AG04449 (cell line): ENCODE data around the gene P2RY2.

Source experiments
- CTCF ChIA-PET: fragments of 350-600 bp; formaldehyde crosslinking; extraction: SDS; loops from one replicate; lab custom pipeline; 2021; ENCODE audit warnings: antibody characterized with exemption; lab: Yijun Ruan, JAX
- POLR2A ChIA-PET: fragments of 400-600, 350-600 bp; formaldehyde crosslinking; extraction: SDS; loops from one replicate; lab custom pipeline; 2020; ENCODE audit warnings: antibody characterized with exemption, inconsistent platforms; lab: Yijun Ruan, JAX
- DNase-seq: peaks from one replicate; pipeline ENCODE4 v3.0.0-alpha.2; 2010; ENCODE audit warnings: low read depth, low spot score
- H3K4me3 ChIP-seq: 2 replicates; pipeline ENCODE4 v1.5.1; 2011; ENCODE audit warnings: low read depth, mild to moderate bottlenecking, control low read depth, low read length
- TF ChIP-seq, protein P1 (sequence below): IDR thresholded peaks from one replicate; pipeline ENCODE4 v1.5.1; 2011; ENCODE audit warnings: mild to moderate bottlenecking, moderate library complexity, low read length, control low read depth, inconsistent platforms; ENCODE audit not compliant: insufficient read depth; ENCODE audit errors: missing control alignments

The P2RY2 gene

DNA sequence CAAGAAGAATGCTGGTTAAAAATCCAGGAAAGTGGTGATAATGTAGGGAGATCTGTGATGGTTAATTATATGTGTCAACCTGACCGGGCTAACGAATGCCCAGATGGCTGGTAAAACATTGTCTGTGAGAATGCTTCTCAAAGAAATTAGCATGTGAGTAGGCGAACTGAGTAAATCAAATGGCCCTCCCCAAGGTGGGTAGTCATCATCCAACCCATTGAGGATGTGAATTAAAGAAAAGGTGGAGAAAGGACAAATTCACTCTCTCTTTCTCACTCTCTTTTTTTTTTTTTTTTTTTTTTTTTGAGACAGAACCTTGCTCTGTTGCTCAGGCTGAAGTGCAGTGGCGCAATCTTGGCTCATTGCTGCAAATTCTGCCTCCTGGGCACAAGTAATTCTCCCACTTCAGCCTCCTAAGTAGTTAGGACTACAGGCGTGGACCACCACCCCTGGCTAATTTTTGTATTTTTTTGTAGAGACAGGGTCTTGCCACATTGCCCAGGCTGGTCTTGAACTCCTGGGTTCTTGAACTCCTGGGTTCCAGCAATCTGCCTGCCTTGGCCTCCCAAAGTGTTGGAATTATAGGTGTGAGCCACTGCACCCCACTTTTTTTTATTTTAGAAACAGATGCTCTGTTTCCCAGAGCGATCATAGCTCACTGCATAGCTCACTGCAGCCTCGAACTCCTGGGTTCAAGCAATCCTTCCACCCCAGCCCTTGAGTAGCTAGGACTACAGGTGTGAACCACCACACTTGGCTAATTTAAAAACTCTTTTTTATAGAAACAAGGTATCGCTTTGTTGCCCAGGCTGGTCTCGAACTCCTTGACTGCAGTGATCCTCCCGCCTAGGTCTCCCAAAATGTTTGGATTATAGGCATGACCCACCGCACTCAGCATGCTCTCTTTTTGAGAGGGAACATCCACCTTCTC is 32.0 kb downstream of the P2RY2 start:
- DNase-seq = no peak
- POLR2A ChIA-PET = no interaction called here
- CTCF ChIA-PET = no interaction called here
- TF ChIP-seq, protein P1, sequence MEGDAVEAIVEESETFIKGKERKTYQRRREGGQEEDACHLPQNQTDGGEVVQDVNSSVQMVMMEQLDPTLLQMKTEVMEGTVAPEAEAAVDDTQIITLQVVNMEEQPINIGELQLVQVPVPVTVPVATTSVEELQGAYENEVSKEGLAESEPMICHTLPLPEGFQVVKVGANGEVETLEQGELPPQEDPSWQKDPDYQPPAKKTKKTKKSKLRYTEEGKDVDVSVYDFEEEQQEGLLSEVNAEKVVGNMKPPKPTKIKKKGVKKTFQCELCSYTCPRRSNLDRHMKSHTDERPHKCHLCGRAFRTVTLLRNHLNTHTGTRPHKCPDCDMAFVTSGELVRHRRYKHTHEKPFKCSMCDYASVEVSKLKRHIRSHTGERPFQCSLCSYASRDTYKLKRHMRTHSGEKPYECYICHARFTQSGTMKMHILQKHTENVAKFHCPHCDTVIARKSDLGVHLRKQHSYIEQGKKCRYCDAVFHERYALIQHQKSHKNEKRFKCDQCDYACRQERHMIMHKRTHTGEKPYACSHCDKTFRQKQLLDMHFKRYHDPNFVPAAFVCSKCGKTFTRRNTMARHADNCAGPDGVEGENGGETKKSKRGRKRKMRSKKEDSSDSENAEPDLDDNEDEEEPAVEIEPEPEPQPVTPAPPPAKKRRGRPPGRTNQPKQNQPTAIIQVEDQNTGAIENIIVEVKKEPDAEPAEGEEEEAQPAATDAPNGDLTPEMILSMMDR = no peak
- no peak overlapping the region for H3K4me3 ChIP-seq

DNA sequence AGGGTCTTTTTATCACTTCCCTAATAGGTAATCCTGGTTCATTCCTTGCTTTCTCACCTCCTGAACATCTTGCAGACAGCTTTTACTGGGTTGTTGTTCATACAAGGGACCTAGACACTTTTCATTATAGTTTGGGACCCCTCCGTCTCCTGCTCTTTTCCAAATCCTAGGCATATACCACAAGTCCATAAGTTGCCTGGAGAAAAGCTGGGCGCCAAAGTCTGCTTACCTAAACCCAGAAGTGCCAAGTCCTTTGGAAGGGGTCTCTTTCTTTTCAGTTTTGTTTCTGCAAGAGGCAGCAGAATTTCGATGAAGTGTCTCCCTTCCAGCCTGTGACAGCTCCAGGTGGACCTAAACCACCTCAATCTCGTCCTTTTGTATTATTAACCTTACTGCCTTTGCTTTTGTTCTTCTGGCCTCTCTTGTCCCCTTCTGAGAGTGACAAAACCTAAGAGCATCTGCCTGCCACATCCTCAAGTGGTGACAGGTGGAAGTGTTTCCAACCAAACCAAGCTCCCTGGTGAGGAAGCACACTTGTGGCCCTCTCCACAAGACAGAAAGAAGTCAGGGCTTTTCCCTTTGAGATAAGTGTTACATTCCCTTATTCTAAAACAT is 34.6 kb downstream of the P2RY2 start:
- ChIA-PET POLR2A (no interaction called here), CTCF (interaction anchor here (1.0 to 1.8 kb wide), 5 partner anchors 9 to 66 kb away, joined by 3 to 18 read pairs (median 5); no protein-coding TSS in a partner anchor)
- no peak overlapping the region for H3K4me3 ChIP-seq
- DNase-seq = no peak
- TF ChIP-seq, protein P1 = no peak

DNA sequence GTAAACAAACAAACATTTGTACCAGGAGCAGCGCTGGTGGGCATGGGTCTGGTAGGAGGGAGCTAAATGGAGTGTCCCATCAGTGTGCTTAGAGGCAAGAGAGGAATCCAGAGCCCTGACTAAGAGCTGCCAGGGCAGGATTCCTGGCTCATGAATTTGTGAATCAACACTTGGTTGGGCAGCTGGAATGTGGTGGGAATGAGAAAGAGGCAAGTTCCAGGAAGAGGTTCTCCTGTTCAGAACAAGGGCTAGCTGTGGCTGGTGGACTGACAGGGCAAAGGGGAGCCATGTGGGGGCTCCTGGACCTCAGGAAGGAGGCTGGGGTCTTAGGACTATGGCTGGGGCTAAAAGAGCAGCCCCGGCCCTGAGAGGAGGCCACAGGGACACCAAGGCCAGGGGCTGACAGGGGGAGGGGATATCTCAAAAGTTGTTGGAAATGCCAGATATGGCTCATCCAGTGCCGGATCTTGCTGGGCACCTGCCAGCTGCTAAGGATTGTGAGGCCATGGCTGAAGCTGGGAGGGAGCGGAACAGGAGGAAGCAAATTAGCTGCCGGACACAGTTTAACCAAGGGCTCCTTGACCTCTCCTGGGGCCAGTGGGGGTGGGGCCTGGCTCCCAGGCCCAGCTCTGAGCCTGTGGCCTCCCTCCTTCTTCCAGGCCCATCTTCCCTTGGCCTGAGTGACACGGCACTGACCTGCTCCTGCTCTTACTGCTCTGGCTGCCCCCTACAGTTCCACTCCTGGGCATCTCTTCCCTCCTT is 39.4 kb downstream of the P2RY2 start:
- POLR2A ChIA-PET = interaction anchor here (0.9 to 1.1 kb wide), 6 partner anchors 10 to 444 kb away, joined by 3 to 7 read pairs (median 3); no protein-coding TSS in a partner anchor
- TF ChIP-seq, protein P1 = no peak
- H3K4me3 ChIP-seq = peak overlapping the region; percentile 6; the same call in 1 of the 2 replicates
- CTCF ChIA-PET = interaction anchor here (0.7 to 3.5 kb wide), 22 partner anchors 9 to 535 kb away, joined by 3 to 31 read pairs (median 4); partner anchors contain the start of genes FCHSD2 and P2RY6
- peak; percentile 93 for DNase-seq

DNA sequence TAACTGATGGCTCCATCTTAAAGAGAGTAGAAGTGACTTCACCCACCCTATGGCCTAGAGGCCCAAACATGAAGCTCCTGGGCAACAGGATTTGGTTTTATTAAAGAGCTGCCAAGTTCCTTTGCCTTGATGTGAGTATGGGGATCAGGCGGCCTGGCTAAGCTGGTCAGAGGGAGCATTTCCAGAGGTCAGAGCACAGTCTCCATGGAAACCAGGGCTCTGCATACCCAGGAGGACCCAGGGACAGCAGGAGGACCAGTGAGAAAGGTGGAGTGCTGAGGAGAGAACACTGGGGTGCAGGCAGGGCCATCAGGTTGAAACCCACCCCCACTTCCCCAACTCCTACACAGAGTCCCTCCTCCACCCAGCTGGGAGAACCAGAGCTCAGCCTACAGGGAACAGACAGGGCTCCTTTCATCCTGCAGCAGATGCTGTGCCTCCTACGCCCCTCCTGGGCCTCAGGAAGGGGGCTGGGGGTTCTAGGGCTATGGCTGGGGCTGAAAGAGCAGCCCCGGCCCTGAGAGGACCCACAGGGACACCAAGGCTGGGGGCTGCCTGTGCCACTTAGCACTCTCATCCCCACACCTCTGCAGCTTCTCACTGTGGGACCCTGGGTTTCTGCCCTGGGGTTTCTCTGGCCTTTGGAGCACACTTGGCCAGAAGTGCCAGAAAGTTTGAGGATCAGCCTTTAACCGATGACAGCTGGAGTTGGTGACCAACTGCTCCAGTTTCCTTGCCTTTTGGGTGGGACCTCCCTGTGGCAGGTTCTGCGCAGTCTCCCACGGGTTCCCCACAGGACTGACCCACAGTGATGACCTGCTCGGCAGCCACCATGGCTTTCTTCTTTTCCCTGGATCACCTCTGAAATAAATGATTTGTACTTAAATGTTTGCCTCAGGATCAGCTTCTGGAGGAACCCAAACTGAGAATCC is 40.3 kb downstream of the P2RY2 start:
- ChIA-PET CTCF (interaction anchor here (0.8 to 3.5 kb wide), 22 partner anchors 9 to 535 kb away, joined by 3 to 31 read pairs (median 6); partner anchors contain the start of genes FCHSD2 and P2RY6), POLR2A (interaction anchor here (0.9 to 1.0 kb wide), 2 partner anchors 22 to 445 kb away, joined by 3 to 4 read pairs; no protein-coding TSS in a partner anchor)
- TF ChIP-seq, protein P1 = no peak
- no peak for DNase-seq
- no peak overlapping the region for H3K4me3 ChIP-seq

DNA sequence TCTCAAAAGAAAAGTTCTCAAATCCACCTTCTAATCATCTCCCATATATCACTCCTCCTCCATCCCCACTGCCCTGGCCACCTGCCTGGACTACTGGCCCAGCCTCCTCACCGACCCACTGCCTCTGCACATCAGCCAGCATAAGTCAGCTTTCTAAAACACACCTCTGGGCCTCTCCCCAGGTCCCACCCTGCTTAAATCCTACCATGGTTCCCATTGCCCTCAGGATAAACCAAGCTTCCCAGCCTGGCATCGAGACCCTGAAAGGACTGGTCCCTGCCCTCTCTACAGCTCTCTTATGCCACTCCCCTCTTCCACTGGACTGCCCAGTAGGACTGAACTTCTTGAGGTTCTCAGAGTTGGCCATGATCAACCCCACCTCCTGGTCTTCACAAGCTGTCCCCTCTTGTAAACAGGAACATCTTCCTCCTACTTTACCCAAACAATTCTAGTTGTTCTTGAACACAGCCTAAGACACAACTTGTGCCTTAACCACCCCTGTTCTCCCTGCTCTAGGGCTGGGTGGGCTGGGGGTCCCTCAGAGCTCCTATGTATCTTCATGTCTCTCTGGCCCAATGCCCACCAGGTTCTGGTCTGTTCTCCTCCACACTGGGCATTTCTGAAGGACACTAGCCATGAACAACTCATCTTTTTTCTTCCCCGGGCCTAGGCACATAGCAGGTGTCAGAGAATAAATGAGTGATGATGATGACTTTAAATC is 41.5 kb downstream of the P2RY2 start:
- TF ChIP-seq, protein P1 = no peak
- ChIA-PET CTCF (interaction anchor here (1.6 to 3.5 kb wide), 6 partner anchors 14 to 76 kb away, joined by 5 to 31 read pairs (median 8); no protein-coding TSS in a partner anchor), POLR2A (no interaction called here)
- DNase-seq = no peak
- H3K4me3 ChIP-seq = no peak overlapping the region
